Measurements from ENCODE around the gene SPIRE2. TPM values are rescaled to one million over a fixed set of nuclear protein-coding genes. Genes with fewer than 3 reads are reported as not detected.

Gene SPIRE2
- polyA plus RNA-seq, 1 donor (not counting 4 experiments of a cell fraction or from before 2014, with no cell fraction given), result 1.1 TPM

GRCh38 chr16:89897204-89897603 lies 68.9 kb downstream of the SPIRE2 start:
- H3K9me3 ChIP-seq (ENCODE audit: control insufficient read depth, low read depth, low read length), result no peaks in the 10 kb centered on the region
- no peaks in the 10 kb centered on the region for H3K79me2 ChIP-seq (ENCODE audit: control insufficient read depth, insufficient read depth, low read length)
- H3K36me3 ChIP-seq (ENCODE audit: control insufficient read depth in 2 of 2, extremely low read depth in 1 of 2, insufficient read depth in 2 of 2, low read length in 2 of 2), result peaks cover 37 to 50% of the 10 kb centered on the region in 2 experiments

GRCh38 chr16:89898201-89898967 lies 70.1 kb downstream of the SPIRE2 start:
- dilution Hi-C loops (cut with MboI; ENCODE audit: extremely low pct_ligation_motif_present, low sequenced_read_pairs), result no loop called here
- TF ChIP-seq CTCF (optimal IDR thresholded peaks at IDR 0.05 in 1 of 3, IDR thresholded peaks at IDR 0.05 in 1 of 3, conservative IDR thresholded peaks at IDR 0.05 in 1 of 3; ENCODE audit: extremely low read depth in 1 of 3, insufficient read depth in 2 of 3, low read length in 3 of 3) (no peak), EZH2 (IDR thresholded peaks at IDR 0.05; ENCODE audit: low read length) (no peak)
- Histone ChIP-seq H3K4me3 (ENCODE audit: control insufficient read depth in 2 of 3, extremely low read depth in 1 of 3, insufficient read depth in 2 of 3, low read depth in 1 of 3, low read length in 3 of 3) (no peak overlapping the region), H3K4me1 (ENCODE audit: control insufficient read depth, extremely low read depth, insufficient read depth, low read length) (no peaks in the 10 kb centered on the region), H3K9me1 (ENCODE audit: control insufficient read depth, extremely low read depth, insufficient read depth, low read length) (no peaks in the 10 kb centered on the region), H3K9ac (ENCODE audit: control insufficient read depth, extremely low read depth, insufficient read depth, low read length) (no peak overlapping the region), H4K20me1 (ENCODE audit: control insufficient read depth, extremely low read depth, insufficient read depth, low read length) (peaks cover 4% of the 10 kb centered on the region), H3K36me3 (ENCODE audit: control insufficient read depth in 2 of 2, extremely low read depth in 1 of 2, insufficient read depth in 2 of 2, low read length in 2 of 2) (peaks cover 34 to 45% of the 10 kb centered on the region in 2 experiments), H3K27ac (ENCODE audit: control insufficient read depth, insufficient read depth, low read length) (no peak overlapping the region), H3K4me2 (ENCODE audit: control insufficient read depth, extremely low read depth, insufficient read depth, low read depth, low read length) (no peak overlapping the region), H3K27me3 (ENCODE audit: control insufficient read depth, extremely low read depth, insufficient read depth, low read length) (no peaks in the 10 kb centered on the region), H3K9me3 (ENCODE audit: control insufficient read depth, low read depth, low read length) (no peaks in the 10 kb centered on the region), H2AFZ (ENCODE audit: control insufficient read depth, low read length) (no peak overlapping the region), H3K79me2 (ENCODE audit: control insufficient read depth, insufficient read depth, low read length) (no peaks in the 10 kb centered on the region)
- DNase-seq (ENCODE audit: low read depth, low spot score) (no peak), FAIRE-seq (no peak)

More at GRCh38 chr16:89897204-89897603, 68.9 kb downstream of the SPIRE2 start:
- Histone ChIP-seq H3K27me3 (ENCODE audit: control insufficient read depth, extremely low read depth, insufficient read depth, low read length) (no peaks in the 10 kb centered on the region), H3K4me2 (ENCODE audit: control insufficient read depth, extremely low read depth, insufficient read depth, low read depth, low read length) (no peak overlapping the region), H2AFZ (ENCODE audit: control insufficient read depth, low read length) (no peak overlapping the region), H3K4me3 (ENCODE audit: control insufficient read depth in 2 of 3, extremely low read depth in 1 of 3, insufficient read depth in 2 of 3, low read depth in 1 of 3, low read length in 3 of 3) (no peak overlapping the region), H3K9ac (ENCODE audit: control insufficient read depth, extremely low read depth, insufficient read depth, low read length) (no peak overlapping the region), H3K4me1 (ENCODE audit: control insufficient read depth, extremely low read depth, insufficient read depth, low read length) (no peaks in the 10 kb centered on the region), H3K27ac (ENCODE audit: control insufficient read depth, insufficient read depth, low read length) (no peak overlapping the region), H4K20me1 (ENCODE audit: control insufficient read depth, extremely low read depth, insufficient read depth, low read length) (peaks cover 4% of the 10 kb centered on the region), H3K9me1 (ENCODE audit: control insufficient read depth, extremely low read depth, insufficient read depth, low read length) (no peaks in the 10 kb centered on the region)
- dilution Hi-C loops (cut with MboI; ENCODE audit: extremely low pct_ligation_motif_present, low sequenced_read_pairs), result no loop called here
- DNase-seq (ENCODE audit: low read depth, low spot score) (no peak), FAIRE-seq (no peak)
- TF ChIP-seq EZH2 (IDR thresholded peaks at IDR 0.05; ENCODE audit: low read length), result no peak
- no peak for TF ChIP-seq CTCF (optimal IDR thresholded peaks at IDR 0.05 in 1 of 3, IDR thresholded peaks at IDR 0.05 in 1 of 3, conservative IDR thresholded peaks at IDR 0.05 in 1 of 3; ENCODE audit: extremely low read depth in 1 of 3, insufficient read depth in 2 of 3, low read length in 3 of 3)
